GM03348 (cell line): Measurements from ENCODE around the gene ST6GAL1.
"Not testable (repeated sequence)": the region's sequence is repeated elsewhere in the genome, so short reads cannot be mapped to it uniquely, and the experiment has no call there.

ENCODE experiments used
- DNase-seq: peaks from one replicate; pipeline ENCODE4 v3.0.0; 2012; ENCODE audit warnings: low spot score

Gene ST6GAL1

DNA sequence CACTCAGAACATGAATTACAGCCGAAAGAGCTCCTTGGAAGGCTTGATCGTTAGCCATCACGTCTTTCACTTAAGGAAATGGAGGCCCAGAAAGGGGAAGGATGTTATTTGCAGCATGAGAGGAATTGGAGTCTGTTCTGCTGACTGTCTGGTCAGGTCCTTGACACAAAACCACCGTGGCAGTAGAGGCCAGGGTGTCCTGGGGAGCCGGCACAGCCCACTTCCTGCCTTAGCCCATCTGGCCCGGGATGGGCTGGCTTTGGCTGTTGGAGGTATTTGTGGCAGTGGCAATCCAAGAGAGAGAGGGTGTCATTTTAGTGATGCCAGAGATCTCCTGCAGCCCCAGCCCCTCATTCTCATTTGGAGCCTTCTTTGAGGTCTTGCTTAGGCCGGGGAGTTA is 37.4 kb downstream of the ST6GAL1 start:
- no peak for DNase-seq

DNA sequence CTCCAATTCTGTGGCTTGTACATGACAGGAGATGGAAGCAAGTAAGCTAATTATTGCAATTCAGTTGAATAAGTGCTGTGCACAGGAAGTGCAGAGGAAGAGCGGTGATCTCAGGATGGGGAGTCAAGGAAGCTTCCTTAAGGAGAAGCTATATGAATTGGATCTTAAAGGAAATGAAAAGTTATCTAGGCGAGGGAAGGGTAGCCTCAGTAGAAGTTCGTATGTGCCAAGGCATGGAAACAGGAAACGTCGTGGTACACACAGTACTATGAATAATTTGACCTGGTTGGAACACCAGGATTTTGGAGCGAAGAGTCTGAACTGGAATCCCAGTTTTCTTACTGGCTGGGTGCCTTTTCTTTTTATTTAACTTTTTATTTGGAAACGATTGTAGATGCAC is 39.3 kb downstream of the ST6GAL1 start:
- DNase-seq: no peak

DNA sequence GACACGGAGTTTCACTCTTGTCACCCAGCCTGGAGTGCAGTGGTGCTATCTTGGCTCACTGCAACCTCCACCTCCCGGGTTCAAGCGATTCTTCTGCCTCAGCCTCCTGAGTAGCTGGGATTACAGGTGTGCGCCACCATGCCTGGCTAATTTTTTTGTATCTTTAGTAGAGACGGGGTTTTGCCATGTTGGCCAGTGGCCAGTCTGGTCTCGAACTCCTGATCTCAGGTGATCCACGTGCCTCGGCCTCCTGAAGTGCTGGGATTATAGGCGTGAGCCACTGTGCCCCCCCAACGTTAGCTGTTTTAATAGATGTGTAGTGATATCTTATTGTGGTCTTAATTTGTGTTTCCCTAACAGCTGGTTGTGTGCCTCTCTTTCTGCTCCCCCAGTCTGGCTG is 40.8 kb downstream of the ST6GAL1 start:
- DNase-seq: not testable (repeated sequence)

DNA sequence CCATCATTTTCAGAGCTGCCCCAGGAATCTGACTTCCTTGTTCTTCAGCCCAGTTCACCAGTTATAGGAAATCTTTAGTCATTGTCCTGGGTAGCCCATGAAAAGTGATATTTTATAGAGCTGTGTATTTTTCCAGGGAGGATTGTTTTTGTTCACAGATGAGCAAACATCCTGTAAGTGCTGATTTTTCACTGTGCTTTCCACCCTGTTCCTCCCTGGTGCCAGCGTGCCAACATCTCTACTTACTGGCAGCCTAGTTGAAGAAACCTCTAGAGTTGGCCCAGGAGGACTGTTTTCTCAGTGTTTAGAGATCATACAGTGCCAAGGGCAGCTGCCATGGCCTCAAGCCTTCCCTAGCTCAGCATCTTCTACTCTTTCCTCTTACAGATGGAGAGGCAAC is 41.3 kb downstream of the ST6GAL1 start:
- no peak for DNase-seq

DNA sequence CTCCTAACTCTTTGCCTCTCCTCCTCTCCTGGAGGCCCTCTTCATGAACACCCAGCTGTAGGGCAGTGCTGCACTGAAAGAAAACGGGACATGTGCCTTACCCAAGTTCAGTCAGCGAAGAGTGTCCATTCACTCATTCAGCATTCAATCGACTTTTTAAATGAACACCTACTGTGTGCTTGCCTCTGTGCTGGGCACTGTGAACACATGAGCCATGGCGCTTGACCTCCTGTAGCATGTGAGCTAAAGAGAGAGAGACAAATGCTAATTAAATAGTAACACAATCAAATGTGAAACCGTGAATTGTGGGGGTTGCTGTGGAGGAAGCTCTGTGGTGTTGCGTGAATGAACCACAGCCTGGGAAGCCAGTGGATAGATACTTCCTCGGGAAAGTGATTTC is 43.4 kb downstream of the ST6GAL1 start:
- no peak for DNase-seq

DNA sequence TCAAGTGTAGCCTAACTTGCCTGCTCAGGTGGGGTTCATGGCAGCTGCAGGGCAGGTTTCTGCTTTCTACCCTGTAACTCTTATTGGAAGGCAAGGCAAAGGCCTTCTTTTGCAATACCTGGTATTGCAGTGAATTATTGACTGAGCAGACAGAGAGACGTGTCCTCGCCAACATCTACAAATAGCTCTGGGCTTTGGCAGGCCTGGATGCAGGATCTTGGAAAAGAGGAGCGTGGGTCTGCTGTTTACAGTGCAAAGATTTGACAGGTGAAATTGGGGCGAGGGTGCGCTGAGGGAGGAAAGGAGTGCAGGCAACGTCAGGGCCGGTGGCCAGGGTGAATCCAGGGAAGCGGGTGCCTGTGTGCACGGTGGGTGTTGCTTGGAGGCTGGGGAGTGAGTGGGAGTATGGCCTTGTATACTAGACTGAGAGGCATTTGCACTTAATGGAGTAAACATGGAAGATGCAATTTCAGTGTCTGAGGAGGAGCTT is 44.5 kb downstream of the ST6GAL1 start:
- DNase-seq: no peak

DNA sequence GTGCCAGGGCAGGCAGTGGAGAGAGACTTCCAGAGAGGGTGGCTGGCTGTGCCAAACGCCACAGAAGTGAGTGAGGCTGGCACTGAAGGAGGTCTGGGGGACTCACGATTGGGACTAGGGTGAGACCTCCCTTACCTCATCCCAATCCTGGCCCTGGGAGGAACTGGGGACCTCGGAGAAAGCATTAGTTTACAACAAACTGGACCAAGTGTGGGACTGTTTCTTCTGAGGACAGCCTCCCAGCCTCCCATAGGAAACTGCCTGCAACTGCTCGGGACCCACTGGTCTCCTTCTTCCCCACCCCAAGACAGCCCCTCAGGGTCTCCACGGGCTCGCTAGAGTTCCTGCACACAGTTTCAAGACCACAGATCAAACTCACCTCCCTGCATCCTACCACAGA is 45.4 kb downstream of the ST6GAL1 start:
- no peak for DNase-seq

DNA sequence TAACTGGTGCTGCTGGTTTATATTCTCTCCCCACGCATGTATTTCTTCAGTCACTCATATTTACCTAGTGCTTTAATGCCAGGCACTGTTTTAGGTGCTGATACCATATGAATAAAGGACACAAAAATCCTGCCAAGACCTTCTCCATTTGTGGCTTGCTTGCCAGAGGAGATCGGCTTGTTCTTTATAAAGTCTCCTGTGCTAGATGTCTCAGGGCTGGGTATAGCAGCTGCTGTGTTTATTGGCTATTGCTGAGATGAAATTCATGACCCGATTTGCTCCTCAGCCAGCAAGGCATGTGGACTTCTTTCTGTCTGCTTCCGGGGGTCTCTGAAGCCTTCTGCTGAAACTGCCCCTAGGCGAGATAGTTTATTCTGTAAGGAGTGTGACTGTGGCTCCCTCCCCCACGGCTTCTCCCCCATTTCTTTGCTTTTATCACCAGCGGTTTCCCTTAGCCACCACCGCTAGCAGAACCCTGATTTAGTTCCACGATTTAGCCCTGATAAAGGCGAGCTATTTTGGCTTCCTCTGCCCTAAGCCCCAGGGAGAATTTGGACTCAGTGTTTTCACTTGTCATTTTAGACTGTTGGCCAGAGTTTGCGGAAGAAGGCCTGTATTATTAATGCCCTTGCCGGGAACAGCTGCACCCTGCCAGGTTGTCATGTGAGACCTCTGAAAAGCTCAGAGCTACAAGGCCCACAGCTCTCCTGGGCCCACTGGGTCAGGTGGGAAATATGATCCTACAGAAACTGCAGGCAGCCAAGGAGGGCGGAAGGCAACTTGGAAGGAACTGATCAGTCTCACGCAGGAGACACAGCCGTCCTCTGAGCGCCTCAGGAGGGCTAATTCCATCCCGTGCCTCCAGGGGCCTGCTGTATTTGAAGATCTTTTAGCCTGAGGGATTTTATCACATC is 46.8 kb downstream of the ST6GAL1 start:
- no peak for DNase-seq

DNA sequence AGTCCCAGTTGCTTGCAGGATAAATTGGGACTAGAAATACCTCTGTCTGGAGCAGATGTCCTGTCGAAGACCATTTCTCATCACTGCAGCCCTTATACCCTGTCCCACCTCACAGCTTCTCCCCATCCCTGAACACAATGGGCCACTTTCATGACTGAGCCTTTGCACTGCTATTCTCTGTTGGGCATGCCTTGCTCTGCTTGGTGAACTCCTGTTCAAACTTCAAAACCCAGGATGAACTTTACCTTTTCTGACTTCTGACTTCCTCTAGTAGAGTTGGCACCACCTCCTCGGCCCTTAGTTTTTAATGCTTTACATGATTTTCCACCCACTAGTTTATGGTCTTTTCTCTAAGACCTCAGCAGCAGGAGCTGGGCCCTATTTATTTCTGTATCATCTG is 48.4 kb downstream of the ST6GAL1 start:
- no peak for DNase-seq

DNA sequence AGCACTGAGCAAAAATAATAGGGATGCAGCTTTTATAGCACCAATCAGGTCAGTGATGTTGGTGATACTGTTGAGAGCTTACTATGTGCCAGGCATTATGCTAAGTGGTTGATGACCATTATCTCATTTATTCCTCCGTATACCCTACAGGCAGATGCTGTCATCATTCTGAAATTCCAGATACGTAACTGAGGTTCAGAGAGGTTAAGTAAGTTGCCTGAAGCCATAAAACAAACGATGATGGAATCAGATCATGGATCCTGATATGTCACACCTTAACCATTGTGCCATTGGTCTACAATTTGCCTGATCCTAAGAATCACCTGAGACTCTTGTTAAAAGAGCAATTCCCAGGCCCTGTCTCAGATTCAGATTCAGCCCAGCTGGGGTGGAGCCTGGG is 49.5 kb downstream of the ST6GAL1 start:
- no peak for DNase-seq

DNA sequence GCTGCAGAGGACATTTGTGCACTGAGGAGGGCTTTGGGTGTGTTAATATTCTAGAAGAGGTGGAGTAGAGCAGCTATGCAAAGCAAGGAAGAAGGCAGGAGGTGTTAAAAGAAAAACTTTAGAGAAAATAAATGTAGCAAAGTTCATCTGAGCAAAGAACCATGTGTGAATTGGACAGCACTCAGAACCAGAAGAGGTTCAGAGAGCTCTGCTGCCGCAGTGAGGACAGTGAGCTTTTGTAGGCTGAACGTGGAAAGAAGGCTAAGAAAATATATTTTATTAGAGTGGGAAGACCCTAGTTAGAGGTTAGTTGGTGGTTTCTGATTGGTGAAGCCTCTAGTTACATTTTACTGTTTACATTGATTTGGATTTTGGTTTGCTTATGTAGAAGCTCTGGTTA is 50.7 kb downstream of the ST6GAL1 start:
- no peak for DNase-seq

DNA sequence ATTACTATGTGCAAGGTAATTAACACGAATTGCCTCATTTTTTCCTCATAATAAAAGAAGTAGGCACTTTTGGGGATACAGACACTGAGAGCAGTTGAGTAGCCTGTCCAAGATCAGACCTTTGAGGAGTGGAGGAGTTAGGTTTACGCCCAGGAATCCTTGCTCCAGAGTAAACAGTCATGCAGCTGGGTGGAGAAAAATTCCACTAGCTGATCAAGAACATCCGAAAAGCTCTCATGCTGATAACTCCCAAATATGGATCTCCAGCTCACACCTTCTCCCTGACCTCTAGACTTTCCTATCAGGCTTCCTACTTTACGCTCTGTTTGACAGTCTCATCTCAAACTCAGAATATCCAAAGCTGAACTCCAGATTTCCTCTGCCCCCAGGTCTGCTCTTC is 53.3 kb downstream of the ST6GAL1 start:
- no peak for DNase-seq

DNA sequence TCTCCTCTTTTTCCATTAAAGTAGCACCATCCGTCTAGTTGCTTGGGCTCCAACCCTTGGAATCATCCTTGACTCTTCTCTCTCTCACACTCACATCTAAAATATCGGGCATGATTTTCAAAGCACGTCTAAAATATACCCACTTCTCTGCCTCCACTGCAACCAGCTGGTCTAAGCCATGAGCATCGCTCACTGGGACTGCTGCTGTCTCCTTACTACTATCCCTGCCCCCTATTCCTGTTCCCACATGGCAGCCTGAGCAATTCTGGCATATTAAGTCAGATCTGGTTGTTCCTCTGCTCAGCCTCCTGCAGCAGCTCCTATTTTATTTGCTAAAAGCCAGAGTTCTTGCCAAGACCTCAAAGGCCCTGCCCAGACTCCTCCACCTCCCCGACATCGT is 53.7 kb downstream of the ST6GAL1 start:
- DNase-seq: no peak

DNA sequence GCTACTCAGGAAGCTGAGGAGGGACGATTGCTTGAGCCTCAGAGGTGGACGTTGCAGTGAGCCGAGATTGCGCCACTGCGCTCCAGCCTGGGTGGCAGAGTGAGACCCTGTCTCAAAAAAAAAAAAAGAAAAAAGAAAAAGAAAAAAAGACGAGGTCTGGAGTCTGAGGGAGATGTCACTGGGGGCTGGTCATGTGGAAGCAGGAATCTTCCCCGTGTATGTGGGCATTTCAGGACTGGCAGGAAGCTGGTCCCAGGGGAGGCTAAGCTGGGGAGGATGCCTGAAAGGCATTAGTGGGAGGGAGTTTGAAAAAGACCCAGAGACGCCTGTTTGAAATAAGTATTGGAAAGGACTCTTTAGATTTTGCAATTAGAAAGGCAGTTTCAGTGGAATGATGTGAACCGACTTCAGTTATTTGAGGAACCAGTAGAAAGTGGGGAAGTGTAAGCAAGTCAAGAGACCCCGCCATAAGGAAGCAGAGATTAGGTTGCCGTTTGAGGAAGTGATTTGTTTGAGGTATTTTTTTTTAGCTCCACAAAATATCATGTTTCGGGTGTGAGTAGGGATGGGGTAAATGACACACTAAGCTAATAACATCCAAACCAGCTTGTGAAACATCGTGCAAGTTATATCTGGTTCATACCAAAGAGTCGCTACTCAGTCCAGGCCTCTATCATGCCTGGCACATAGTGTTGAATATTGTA is 55.5 kb downstream of the ST6GAL1 start:
- no peak for DNase-seq

DNA sequence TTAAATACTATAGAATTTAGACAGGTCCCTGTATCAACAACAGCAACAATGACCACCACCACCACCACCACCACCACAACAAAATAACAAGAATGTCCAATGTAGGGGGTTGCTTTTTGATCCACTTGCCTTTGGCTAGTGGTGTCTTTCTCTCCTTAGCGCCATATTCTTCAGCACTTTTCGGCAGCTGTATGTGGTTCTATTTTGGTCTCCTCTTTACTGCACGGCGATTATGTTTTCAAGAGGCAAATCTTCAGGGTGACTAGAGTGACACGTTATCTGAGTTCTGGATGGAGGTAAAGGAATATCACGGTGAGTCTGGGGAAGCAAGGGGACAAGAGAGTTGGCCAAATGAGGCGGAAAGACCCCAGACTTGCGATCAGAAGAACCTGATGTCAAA is 56.1 kb downstream of the ST6GAL1 start:
- DNase-seq: no peak

DNA sequence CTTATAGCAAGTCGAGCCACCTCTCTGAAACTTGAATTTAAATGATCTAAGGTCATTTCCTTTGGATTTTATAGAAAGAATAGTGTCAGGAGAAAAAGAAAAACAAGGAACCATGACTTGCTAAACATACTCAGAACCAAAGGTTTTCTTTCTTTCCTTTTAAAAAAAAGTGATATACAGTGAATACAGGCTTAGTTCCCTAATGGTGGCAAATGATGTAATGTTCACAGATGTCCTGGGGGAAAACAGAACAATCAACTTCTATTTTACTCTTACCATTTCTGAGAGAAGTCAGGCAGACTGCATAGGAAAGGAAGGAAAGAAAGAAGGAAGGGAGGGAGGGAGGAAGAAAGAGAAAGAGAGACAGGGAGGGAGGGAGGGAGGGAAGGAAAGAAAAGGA is 56.5 kb downstream of the ST6GAL1 start:
- no peak for DNase-seq

DNA sequence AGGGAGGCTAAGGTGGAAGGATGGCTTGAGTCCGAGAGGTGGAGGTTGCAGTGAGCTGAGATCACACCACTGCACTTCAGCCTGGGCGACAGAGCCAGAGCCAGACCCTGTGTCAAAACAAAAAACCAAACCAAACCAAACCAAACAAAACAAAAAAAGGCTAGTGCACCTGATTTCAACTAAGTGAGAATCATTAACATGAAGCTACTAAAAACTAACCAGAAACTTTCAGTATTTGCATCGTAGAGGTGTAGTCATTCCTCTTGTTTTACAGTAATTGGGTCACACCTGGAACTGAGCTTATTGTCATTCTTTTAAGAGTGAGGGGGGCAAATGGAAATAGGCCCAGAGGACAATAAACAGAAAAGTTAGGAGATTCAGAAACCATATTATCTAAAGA is 58.5 kb downstream of the ST6GAL1 start:
- DNase-seq: no peak

DNA sequence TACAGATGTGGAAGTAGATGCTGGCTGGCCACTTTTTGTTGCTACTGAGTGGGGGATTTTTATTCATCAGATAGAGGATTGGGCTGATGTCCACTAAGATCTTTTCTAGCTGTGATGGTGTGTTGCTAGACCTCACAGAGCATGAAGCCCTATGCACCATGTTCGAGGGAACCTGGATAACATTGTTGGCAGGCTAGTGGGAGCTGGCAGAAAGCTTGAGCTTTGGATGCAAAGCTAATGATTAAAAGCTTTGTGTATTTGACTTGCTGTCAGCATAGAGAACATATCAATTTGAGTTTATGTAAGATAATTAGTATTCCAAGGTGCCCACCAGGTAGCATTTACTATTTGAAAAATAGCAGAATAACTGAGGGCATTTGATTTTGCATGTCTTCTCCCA is 59.1 kb downstream of the ST6GAL1 start:
- DNase-seq: no peak

DNA sequence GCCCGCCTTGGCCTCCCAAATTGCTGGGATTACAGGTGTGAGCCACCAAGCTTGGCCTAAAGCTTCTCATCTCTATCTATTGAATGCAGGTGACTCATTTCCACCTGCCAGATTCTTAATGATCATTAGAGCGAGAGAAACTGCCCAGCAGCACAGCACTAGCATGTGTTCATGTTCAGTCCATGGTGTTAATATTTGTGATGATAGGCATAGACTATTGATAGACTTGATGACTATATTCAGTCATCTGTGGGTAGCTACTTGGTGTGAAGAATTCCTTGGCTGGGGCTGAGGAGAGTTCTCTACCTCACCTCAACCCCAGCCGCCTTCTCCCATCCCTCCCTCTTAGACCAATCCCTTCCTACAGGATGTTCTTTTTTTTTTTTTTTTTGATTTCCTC is 60.0 kb downstream of the ST6GAL1 start:
- DNase-seq: no peak

DNA sequence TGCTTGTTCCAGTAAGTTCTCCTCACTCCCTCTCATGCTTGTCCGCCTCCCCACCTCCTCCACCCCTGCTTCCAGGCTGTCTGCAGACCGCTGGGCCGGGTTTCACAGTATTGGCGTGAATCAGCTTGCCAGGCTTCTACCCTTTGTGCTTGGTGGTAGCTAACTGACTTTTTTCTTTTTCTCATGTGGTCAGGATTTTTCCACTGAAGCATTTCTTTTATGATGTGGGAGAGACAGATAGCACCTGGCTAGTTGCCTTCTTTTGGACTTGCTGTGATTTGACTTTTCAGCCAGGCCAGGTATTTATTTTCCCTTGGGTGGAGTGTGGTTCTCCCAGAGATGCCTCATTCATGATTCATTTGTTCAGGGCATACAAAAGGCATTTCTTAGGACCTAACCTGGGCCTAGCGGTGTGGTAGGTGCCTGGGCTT is 60.6 kb downstream of the ST6GAL1 start:
- DNase-seq: no peak

DNA sequence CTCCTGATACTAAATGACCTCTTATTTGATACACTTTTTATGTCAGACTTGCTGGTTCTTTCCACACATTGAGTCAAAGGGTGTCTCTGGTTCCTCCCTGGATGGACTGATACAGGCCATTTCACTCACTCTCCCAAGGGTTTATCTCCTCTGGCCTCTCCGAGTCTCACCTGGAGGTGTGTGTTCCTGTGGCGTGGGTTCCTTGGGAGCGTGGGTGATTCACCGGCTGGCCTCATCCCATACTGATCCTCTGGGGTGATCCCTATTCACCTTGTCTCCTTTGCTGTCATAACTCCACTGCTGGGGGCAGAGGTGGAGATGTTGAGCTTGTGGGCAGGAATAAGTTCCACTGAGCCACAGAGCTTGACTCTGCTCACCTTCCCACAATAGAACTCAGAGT is 61.1 kb downstream of the ST6GAL1 start:
- DNase-seq: no peak

DNA sequence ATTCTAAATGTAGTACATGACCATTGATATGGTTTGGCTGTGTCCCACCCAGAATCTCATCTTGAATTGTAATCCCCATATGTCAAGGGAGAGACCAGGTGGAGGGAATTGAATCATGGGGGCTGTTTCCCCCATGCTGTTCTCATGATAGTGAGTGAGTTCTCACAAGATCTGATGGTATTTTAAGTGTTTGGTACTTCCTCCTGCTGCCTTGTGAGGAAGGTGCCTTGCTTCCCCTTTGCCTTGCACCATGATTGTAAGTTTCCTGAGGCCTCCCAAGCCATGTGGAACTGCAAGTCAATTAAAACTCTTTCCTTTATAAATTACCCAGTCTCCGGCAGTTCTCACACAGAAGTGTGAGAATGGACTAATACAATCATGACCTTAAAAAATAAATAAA is 61.8 kb downstream of the ST6GAL1 start:
- DNase-seq: not testable (repeated sequence)

DNA sequence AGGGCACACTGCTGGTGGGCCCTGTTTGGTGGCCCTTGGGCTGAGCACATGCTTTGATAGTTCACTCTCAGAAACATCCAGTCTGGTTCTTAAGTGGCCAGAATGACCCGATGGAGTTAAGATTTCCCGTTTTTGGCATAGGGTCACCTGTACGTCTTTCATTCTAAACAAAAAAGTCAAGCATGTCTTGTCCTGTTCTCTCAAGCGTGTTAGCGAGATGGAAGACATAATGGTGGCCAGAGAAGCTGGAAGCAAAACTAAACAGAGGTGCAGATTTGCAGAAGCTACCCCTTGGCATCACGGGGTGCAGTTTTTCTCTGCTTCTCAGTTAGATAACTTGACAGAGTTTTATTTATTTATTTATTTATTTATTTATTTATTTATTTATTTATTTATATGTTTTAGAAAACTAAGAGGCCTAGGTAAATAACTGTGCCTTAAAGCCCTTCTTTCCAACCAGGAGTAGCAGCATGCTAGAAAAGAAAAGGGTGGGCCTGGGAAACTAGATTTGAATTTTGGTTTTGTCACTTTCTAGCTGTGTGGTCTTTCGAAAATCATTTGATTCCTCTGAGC is 63.0 kb downstream of the ST6GAL1 start:
- no peak for DNase-seq
